ENCODE results near the gene NPEPL1. TPM values are rescaled to one million over a fixed set of nuclear protein-coding genes. Genes with fewer than 3 reads are reported as not detected.

Gene NPEPL1
- total and polyA plus RNA-seq, 7 experiments from 2014 or later, result 6.2 to 76.2 (median 49.5) TPM

DNA sequence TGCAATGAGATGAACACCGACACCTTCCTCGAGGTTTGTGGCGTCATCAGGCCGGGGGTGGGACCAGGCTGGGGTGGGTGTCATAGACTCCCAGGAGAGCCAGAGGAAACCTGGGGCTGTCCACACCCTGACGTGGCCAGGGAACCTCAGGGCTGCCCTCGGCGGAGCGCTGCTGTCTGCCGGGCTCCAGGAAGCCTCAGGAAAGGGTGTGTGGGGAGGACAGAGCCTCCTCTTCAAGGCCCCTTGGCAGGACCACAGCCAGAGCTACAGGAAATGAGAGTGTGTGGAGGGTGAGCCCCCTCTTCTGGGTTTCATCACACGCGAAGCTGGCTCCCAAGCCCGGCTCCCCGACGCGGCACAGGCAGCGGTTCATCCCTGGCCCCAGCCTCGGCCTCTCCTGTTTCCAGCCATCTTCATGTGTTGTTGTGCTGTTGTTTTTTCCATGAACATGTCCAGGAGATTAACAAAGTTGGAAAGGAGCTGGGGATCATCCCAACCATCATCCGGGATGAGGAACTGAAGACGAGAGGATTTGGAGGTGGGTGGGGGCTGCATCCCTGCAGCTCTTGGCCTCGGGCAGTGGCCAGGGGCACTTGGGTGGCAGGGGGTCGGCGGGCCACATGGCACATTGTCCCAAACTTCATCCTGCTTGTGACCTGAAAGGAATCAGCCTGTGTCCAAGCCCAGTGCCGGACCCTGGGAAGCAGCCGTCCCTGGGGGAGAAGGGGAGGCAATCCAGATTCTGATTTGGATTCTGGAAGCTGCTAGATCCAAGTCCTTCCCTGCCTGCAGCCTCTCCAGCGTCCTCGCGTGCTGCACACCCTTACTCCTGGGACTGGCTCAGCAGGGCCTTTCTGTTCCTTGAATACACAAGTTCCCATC is 6.4 kb downstream of the NPEPL1 start:
- peaks cover 0 to 2% (median 0%) of the 10 kb centered on the region in 11 donors for H3K9me3 Mint-ChIP-seq
- H3K27me3 Mint-ChIP-seq, result no peaks in the 10 kb centered on the region
- ATAC-seq (no peak), DNase-seq (no peak)
- H3K36me3 Mint-ChIP-seq, result peaks cover 0 to 28% (median 17%) of the 10 kb centered on the region in 5 donors
- ChIA-PET POLR2A (interaction anchor here (0.6 to 0.7 kb wide), 2 partner anchors 16 to 346 kb away, joined by 3 read pairs; no protein-coding TSS in a partner anchor), CTCF (no interaction called here)
- Histone ChIP-seq H3K4me3 (ENCODE audit: low read length) (no peak overlapping the region), H3K4me1 (ENCODE audit: control insufficient read depth in 2 of 2, insufficient read depth in 2 of 2, low read length in 2 of 2) (no peaks in the 10 kb centered on the region), H3K9me3 (ENCODE audit: control insufficient read depth in 2 of 3, low read length in 3 of 3) (no peaks in the 10 kb centered on the region), H3K27ac (ENCODE audit: low read depth, low read length) (no peak overlapping the region), H3K27me3 (ENCODE audit: control insufficient read depth in 2 of 2, insufficient read depth in 2 of 2, low read length in 2 of 2) (no peaks in the 10 kb centered on the region), H3K36me3 (ENCODE audit: control insufficient read depth in 2 of 3, insufficient read depth in 3 of 3, low read length in 3 of 3) (peaks cover 3 to 78% (median 5%) of the 10 kb centered on the region in 3 experiments)
- no peak overlapping the region for H3K4me3 Mint-ChIP-seq
- peak overlapping the region in 1 of 9 donors; percentile 59 for H3K27ac Mint-ChIP-seq
- peaks cover 0 to 9% (median 4%) of the 10 kb centered on the region in 7 donors for H3K4me1 Mint-ChIP-seq
- intact Hi-C loops (cut with micrococcal nuclease), result no loop called here

DNA sequence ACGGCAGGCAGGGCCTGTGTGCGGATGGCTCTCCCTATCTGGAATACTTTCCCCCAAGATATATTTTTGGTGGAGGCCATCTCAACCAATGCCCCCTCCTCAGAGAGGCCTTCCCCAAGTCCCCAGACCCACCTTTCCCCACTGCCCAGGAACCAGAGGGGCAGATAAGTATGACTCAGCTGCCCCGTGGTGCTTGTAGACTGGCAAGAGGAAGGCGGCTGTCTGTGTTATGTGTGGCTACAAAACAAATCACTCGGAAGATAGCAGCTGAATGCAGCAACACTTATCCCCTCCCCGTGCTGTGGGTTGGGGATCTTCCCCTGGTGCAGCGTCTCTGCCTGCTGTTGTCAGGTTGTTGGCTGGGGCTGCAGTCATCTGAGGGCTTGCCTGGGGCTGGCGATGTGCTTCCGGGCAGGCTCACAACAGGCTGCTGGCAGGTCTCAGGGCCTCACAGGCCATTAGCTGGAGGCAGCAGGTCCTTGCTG is 7.1 kb downstream of the NPEPL1 start:
- H3K36me3 Mint-ChIP-seq, result peaks cover 0 to 33% (median 20%) of the 10 kb centered on the region in 5 donors
- Histone ChIP-seq H3K4me1 (ENCODE audit: control insufficient read depth in 2 of 2, insufficient read depth in 2 of 2, low read length in 2 of 2) (no peaks in the 10 kb centered on the region), H3K9me3 (ENCODE audit: control insufficient read depth in 2 of 3, low read length in 3 of 3) (no peaks in the 10 kb centered on the region), H3K4me3 (ENCODE audit: low read length) (no peak overlapping the region), H3K27ac (ENCODE audit: low read depth, low read length) (no peak overlapping the region), H3K27me3 (ENCODE audit: control insufficient read depth in 2 of 2, insufficient read depth in 2 of 2, low read length in 2 of 2) (no peaks in the 10 kb centered on the region), H3K36me3 (ENCODE audit: control insufficient read depth in 2 of 3, insufficient read depth in 3 of 3, low read length in 3 of 3) (peaks cover 3 to 81% (median 6%) of the 10 kb centered on the region in 3 experiments)
- intact Hi-C loops (cut with micrococcal nuclease), result no loop called here
- ChIA-PET POLR2A (interaction anchor here (0.6 kb wide), 1 partner anchor 15 kb away, joined by 3 read pairs; no protein-coding TSS in a partner anchor), CTCF (no interaction called here)
- DNase-seq (no peak), ATAC-seq (no peak)
- H3K27me3 Mint-ChIP-seq, result no peaks in the 10 kb centered on the region
- H3K27ac Mint-ChIP-seq, result no peak overlapping the region
- H3K4me1 Mint-ChIP-seq, result peaks cover 0 to 4% (median 0%) of the 10 kb centered on the region in 7 donors
- no peak overlapping the region for H3K4me3 Mint-ChIP-seq
- peaks cover 0 to 2% (median 0%) of the 10 kb centered on the region in 11 donors for H3K9me3 Mint-ChIP-seq

GRCh38 chr20:58700121-58700821 is 7.7 kb downstream of the NPEPL1 start:
- ATAC-seq (no peak), DNase-seq (no peak)
- CTCF ChIA-PET, result interaction anchor here (0.6 kb wide), 1 partner anchor 125 kb away, joined by 3 read pairs; no protein-coding TSS in a partner anchor
- no peaks in the 10 kb centered on the region for H3K27me3 ChIP-seq (ENCODE audit: control insufficient read depth in 2 of 2, insufficient read depth in 2 of 2, low read length in 2 of 2)
- Mint-ChIP-seq H3K4me1 (peaks cover 0 to 4% (median 0%) of the 10 kb centered on the region in 7 donors), H3K36me3 (peaks cover 0 to 38% (median 20%) of the 10 kb centered on the region in 5 donors), H3K27ac (peak overlapping the region in 1 of 9 donors; percentile 53), H3K27me3 (no peaks in the 10 kb centered on the region), H3K9me3 (peaks cover 0 to 2% (median 0%) of the 10 kb centered on the region in 11 donors), H3K4me3 (no peak overlapping the region)
- POLR2A ChIA-PET, result no interaction called here
- intact Hi-C loops (cut with micrococcal nuclease), result no loop called here
- H3K4me1 ChIP-seq (ENCODE audit: control insufficient read depth in 2 of 2, insufficient read depth in 2 of 2, low read length in 2 of 2), result no peaks in the 10 kb centered on the region
- H3K36me3 ChIP-seq (ENCODE audit: control insufficient read depth in 2 of 3, insufficient read depth in 3 of 3, low read length in 3 of 3), result peaks cover 3 to 80% (median 6%) of the 10 kb centered on the region in 3 experiments
- H3K4me3 ChIP-seq (ENCODE audit: low read length), result no peak overlapping the region
- H3K27ac ChIP-seq (ENCODE audit: low read depth, low read length), result no peak overlapping the region
- no peaks in the 10 kb centered on the region for H3K9me3 ChIP-seq (ENCODE audit: control insufficient read depth in 2 of 3, low read length in 3 of 3)

GRCh38 chr20:58700823-58701222 is 8.2 kb downstream of the NPEPL1 start:
- Mint-ChIP-seq H3K27ac (no peak overlapping the region), H3K4me3 (no peak overlapping the region), H3K27me3 (no peaks in the 10 kb centered on the region), H3K4me1 (peaks cover 0 to 4% (median 0%) of the 10 kb centered on the region in 7 donors), H3K9me3 (peaks cover 0 to 2% (median 0%) of the 10 kb centered on the region in 11 donors), H3K36me3 (peaks cover 0 to 41% (median 20%) of the 10 kb centered on the region in 5 donors)
- DNase-seq (peak in 1 of 9 donors; percentile 0), ATAC-seq (no peak)
- ChIA-PET POLR2A (no interaction called here), CTCF (interaction anchor here (0.6 kb wide), 1 partner anchor 125 kb away, joined by 3 read pairs; no protein-coding TSS in a partner anchor)
- H3K4me1 ChIP-seq (ENCODE audit: control insufficient read depth in 2 of 2, insufficient read depth in 2 of 2, low read length in 2 of 2), result no peaks in the 10 kb centered on the region
- no peak overlapping the region for H3K27ac ChIP-seq (ENCODE audit: low read depth, low read length)
- intact Hi-C loops (cut with micrococcal nuclease), result no loop called here
- H3K36me3 ChIP-seq (ENCODE audit: control insufficient read depth in 2 of 3, insufficient read depth in 3 of 3, low read length in 3 of 3), result peaks cover 3 to 79% (median 6%) of the 10 kb centered on the region in 3 experiments
- H3K4me3 ChIP-seq (ENCODE audit: low read length), result no peak overlapping the region
- H3K9me3 ChIP-seq (ENCODE audit: control insufficient read depth in 2 of 3, low read length in 3 of 3), result no peaks in the 10 kb centered on the region
- no peaks in the 10 kb centered on the region for H3K27me3 ChIP-seq (ENCODE audit: control insufficient read depth in 2 of 2, insufficient read depth in 2 of 2, low read length in 2 of 2)

DNA sequence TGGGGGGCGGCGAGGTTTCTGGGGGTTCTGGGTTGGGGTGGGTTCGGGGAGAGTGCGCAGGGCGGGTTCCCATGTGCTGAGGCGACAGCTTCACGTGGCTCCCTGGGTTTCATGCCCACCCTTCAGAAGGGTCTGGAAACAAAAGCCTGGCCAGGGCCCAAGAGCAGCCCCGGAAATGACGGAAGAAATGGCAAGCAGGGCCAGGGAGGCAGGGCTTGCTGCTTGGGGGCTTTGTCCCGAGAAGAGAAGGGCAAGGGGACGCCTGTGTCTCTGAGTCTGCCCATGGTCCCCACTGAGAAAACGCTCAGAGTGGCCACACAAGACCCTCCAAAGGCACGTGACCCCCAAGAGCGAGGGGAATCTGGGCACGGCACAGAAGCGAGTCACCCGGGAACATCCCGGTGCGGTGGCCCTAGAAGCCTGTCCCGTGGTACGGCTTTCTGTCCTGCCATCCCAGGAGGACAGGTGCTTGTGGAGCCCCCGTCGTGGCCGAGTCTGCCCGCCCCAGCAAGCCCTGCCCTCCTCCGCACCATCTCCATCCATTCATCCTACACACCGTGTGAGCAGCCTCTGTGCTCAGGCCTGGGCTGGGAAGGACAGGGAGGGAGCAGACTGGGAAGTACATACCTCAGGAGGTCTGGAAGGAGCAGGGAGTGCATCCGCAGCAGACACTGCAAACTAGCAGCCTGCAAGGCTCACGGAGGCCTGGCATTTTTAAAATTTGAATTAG is 9.0 kb downstream of the NPEPL1 start:
- ATAC-seq (no peak), DNase-seq (peak in 1 of 9 donors; percentile 0)
- Mint-ChIP-seq H3K27me3 (no peaks in the 10 kb centered on the region), H3K9me3 (peaks cover 0 to 4% (median 0%) of the 10 kb centered on the region in 11 donors), H3K36me3 (peaks cover 0 to 41% (median 20%) of the 10 kb centered on the region in 5 donors), H3K4me3 (no peak overlapping the region), H3K4me1 (peaks cover 0 to 4% (median 0%) of the 10 kb centered on the region in 7 donors), H3K27ac (no peak overlapping the region)
- Histone ChIP-seq H3K9me3 (ENCODE audit: control insufficient read depth in 2 of 3, low read length in 3 of 3) (no peaks in the 10 kb centered on the region), H3K27ac (ENCODE audit: low read depth, low read length) (no peak overlapping the region), H3K36me3 (ENCODE audit: control insufficient read depth in 2 of 3, insufficient read depth in 3 of 3, low read length in 3 of 3) (peaks cover 3 to 72% (median 6%) of the 10 kb centered on the region in 3 experiments), H3K27me3 (ENCODE audit: control insufficient read depth in 2 of 2, insufficient read depth in 2 of 2, low read length in 2 of 2) (no peaks in the 10 kb centered on the region), H3K4me3 (ENCODE audit: low read length) (no peak overlapping the region), H3K4me1 (ENCODE audit: control insufficient read depth in 2 of 2, insufficient read depth in 2 of 2, low read length in 2 of 2) (no peaks in the 10 kb centered on the region)
- ChIA-PET CTCF (no interaction called here), POLR2A (no interaction called here)
- intact Hi-C loops (cut with micrococcal nuclease), result no loop called here

GRCh38 chr20:58702161-58702510 is 9.5 kb downstream of the NPEPL1 start:
- H3K36me3 Mint-ChIP-seq, result peaks cover 0 to 36% (median 20%) of the 10 kb centered on the region in 5 donors
- Histone ChIP-seq H3K27me3 (ENCODE audit: control insufficient read depth in 2 of 2, insufficient read depth in 2 of 2, low read length in 2 of 2) (no peaks in the 10 kb centered on the region), H3K9me3 (ENCODE audit: control insufficient read depth in 2 of 3, low read length in 3 of 3) (no peaks in the 10 kb centered on the region), H3K36me3 (ENCODE audit: control insufficient read depth in 2 of 3, insufficient read depth in 3 of 3, low read length in 3 of 3) (peaks cover 3 to 66% (median 6%) of the 10 kb centered on the region in 3 experiments), H3K4me1 (ENCODE audit: control insufficient read depth in 2 of 2, insufficient read depth in 2 of 2, low read length in 2 of 2) (no peaks in the 10 kb centered on the region), H3K27ac (ENCODE audit: low read depth, low read length) (no peak overlapping the region), H3K4me3 (ENCODE audit: low read length) (no peak overlapping the region)
- no peak for DNase-seq
- peak overlapping the region in 1 of 9 donors; percentile 3 for H3K27ac Mint-ChIP-seq
- no peak overlapping the region for H3K4me3 Mint-ChIP-seq
- peaks cover 0 to 4% (median 0%) of the 10 kb centered on the region in 7 donors for H3K4me1 Mint-ChIP-seq
- ChIA-PET POLR2A (no interaction called here), CTCF (no interaction called here)
- intact Hi-C loops (cut with micrococcal nuclease), result no loop called here
- peaks cover 0 to 4% (median 0%) of the 10 kb centered on the region in 11 donors for H3K9me3 Mint-ChIP-seq
- no peak for ATAC-seq
- no peaks in the 10 kb centered on the region for H3K27me3 Mint-ChIP-seq

Measured in naive thymus-derived CD4-positive, alpha-beta T cell (primary cell).